Measurements from ENCODE around the gene NR0B2. TPM values are rescaled to one million over a fixed set of nuclear protein-coding genes. Genes with fewer than 3 reads are reported as not detected.
A peak's percentile ranks its signal among the peaks of the same experiment; 100 is the strongest.

Gene NR0B2
- total and polyA plus RNA-seq, 2 of the 13 experiments (the other 11 are each of a cell fraction or from before 2014, with no cell fraction given): 72.5 to 133 TPM

GRCh38 chr1:26879793-26880192 lies 34.0 kb downstream of the NR0B2 start (continued):
- no peak for TF ChIP-seq PRMT3 (CRISPR knock-in tag; IDR thresholded peaks at IDR 0.05; ENCODE audit: borderline replicate concordance, low read depth)
- no peak for TF ChIP-seq JARID2 (CRISPR knock-in tag; IDR thresholded peaks at IDR 0.05; ENCODE audit: insufficient replicate concordance)

- no peak for ATAC-seq
- TF ChIP-seq HNF4A (CRISPR knock-in tag; IDR thresholded peaks at IDR 0.05): 0 out of 2 replicates have a peak, but pooled peaks have one; percentile 18
- no peak for TF ChIP-seq ZNF496 (CRISPR knock-in tag; IDR thresholded peaks at IDR 0.05; ENCODE audit: insufficient replicate concordance)
- 0 out of 2 replicates have a peak, but pooled peaks have one; percentile 31 for TF ChIP-seq ZNF547 (CRISPR knock-in tag; IDR thresholded peaks at IDR 0.05)
- POLR2A ChIA-PET: no interaction called here
- Histone ChIP-seq H3K27ac (ENCODE audit: extremely low read length, insufficient read depth, low read length) (no peak overlapping the region), H3K36me3 (replicated peaks in 1 of 2; ENCODE audit: control insufficient read depth in 1 of 2, insufficient read depth in 2 of 2, low read length in 2 of 2) (peaks cover 11 to 25% of the 10 kb centered on the region in 2 experiments), H3K9me3 (ENCODE audit: low read length) (no peaks in the 10 kb centered on the region), H3K27me3 (ENCODE audit: control insufficient read depth in 1 of 2, insufficient read depth in 2 of 2, low read length in 2 of 2) (no peaks in the 10 kb centered on the region), H4K20me1 (ENCODE audit: insufficient read depth, low read length) (no peaks in the 10 kb centered on the region), H2AFZ (ENCODE audit: low read length) (no peak overlapping the region), H3K4me3 (replicated peaks in 1 of 3; ENCODE audit: insufficient read depth in 1 of 3, low read depth in 2 of 3, low read length in 3 of 3) (no peak overlapping the region), H3K9ac (ENCODE audit: insufficient read depth, low read depth, low read length) (no peak overlapping the region), H3K4me2 (ENCODE audit: low read depth, low read length) (no peak overlapping the region), H3K4me1 (ENCODE audit: insufficient read depth, low read length) (peaks cover 24% of the 10 kb centered on the region), H3K79me2 (ENCODE audit: insufficient read depth, low read length) (no peaks in the 10 kb centered on the region)
- intact Hi-C loops (cut with micrococcal nuclease; ENCODE audit: unreplicated experiment): loop anchor here (5.0 to 10.0 kb wide), 2 partner anchors 65 to 273 kb away; no protein-coding TSS in a partner anchor
- in situ Hi-C loops (cut with HindIII; ENCODE audit: extremely low pct_ligation_motif_present, low pct_unique_long_range_greater_than_20kb): no loop called here
- 73% methylated on average over 2 of the region's 2 CpGs for WGBS (ENCODE audit: low lambda C conversion rate)
- DNase-seq (ENCODE audit: low spot score): no peak
- CTCF ChIA-PET (ENCODE audit: low intra/inter-chr PET ratio, low total read pairs): interaction anchor here (1.5 to 2.5 kb wide), 2 partner anchors 24 to 67 kb away, joined by 14 to 26 read pairs; no protein-coding TSS in a partner anchor
- no peak for FAIRE-seq
- no TSS peak for BruUV-seq (replicated peaks)
Measured at GRCh38 chr1:26877326-26877725, 36.4 kb downstream of the NR0B2 start.

GRCh38 chr1:26874896-26875295 lies 38.9 kb downstream of the NR0B2 start:
- no TSS peak for BruUV-seq (replicated peaks)
- Histone ChIP-seq H3K4me3 (replicated peaks in 1 of 3; ENCODE audit: insufficient read depth in 1 of 3, low read depth in 2 of 3, low read length in 3 of 3) (no peak overlapping the region), H2AFZ (ENCODE audit: low read length) (no peak overlapping the region), H3K27ac (ENCODE audit: extremely low read length, insufficient read depth, low read length) (no peak overlapping the region), H4K20me1 (ENCODE audit: insufficient read depth, low read length) (no peaks in the 10 kb centered on the region), H3K4me1 (ENCODE audit: insufficient read depth, low read length) (peaks cover 9% of the 10 kb centered on the region), H3K27me3 (ENCODE audit: control insufficient read depth in 1 of 2, insufficient read depth in 2 of 2, low read length in 2 of 2) (no peaks in the 10 kb centered on the region), H3K79me2 (ENCODE audit: insufficient read depth, low read length) (no peaks in the 10 kb centered on the region), H3K9me3 (ENCODE audit: low read length) (no peaks in the 10 kb centered on the region), H3K36me3 (replicated peaks in 1 of 2; ENCODE audit: control insufficient read depth in 1 of 2, insufficient read depth in 2 of 2, low read length in 2 of 2) (peaks cover 11 to 14% of the 10 kb centered on the region in 2 experiments), H3K9ac (ENCODE audit: insufficient read depth, low read depth, low read length) (no peak overlapping the region), H3K4me2 (ENCODE audit: low read depth, low read length) (no peak overlapping the region)
- WGBS (ENCODE audit: low lambda C conversion rate): 87% methylated on average over 4 of the region's 4 CpGs
- in situ Hi-C loops (cut with HindIII; ENCODE audit: extremely low pct_ligation_motif_present, low pct_unique_long_range_greater_than_20kb) (no loop called here), intact Hi-C loops (cut with micrococcal nuclease; ENCODE audit: unreplicated experiment) (loop anchor here (5.0 to 10.0 kb wide), 2 partner anchors 63 to 270 kb away; no protein-coding TSS in a partner anchor)
- DNase-seq (ENCODE audit: low spot score) (no peak), FAIRE-seq (no peak), ATAC-seq (no peak)
- ChIA-PET CTCF (ENCODE audit: low intra/inter-chr PET ratio, low total read pairs) (no interaction called here), POLR2A (no interaction called here)
- no peak for TF ChIP-seq MEF2D (CRISPR knock-in tag; IDR thresholded peaks at IDR 0.05)
- TF ChIP-seq ZNF615 (CRISPR knock-in tag; IDR thresholded peaks at IDR 0.05; ENCODE audit: borderline replicate concordance): no peak
- no peak for TF ChIP-seq NCOA1 (CRISPR knock-in tag; IDR thresholded peaks at IDR 0.05)
- no peak for TF ChIP-seq BRD4 (CRISPR knock-in tag; IDR thresholded peaks at IDR 0.05)
- TF ChIP-seq SP2 (CRISPR knock-in tag; IDR thresholded peaks at IDR 0.05): no peak
- TF ChIP-seq IRF2 (CRISPR knock-in tag; IDR thresholded peaks at IDR 0.05): no peak
- TF ChIP-seq NFIC (IDR thresholded peaks at IDR 0.05; ENCODE audit: low read length): no peak
- no peak for TF ChIP-seq MAF1 (CRISPR knock-in tag; IDR thresholded peaks at IDR 0.05; ENCODE audit: borderline replicate concordance)
- no peak for TF ChIP-seq JUN (CRISPR knock-in tag; IDR thresholded peaks at IDR 0.05)
- no peak for TF ChIP-seq PRDM4 (CRISPR knock-in tag; IDR thresholded peaks at IDR 0.05; ENCODE audit: borderline replicate concordance)
- no peak for TF ChIP-seq TAF1 (CRISPR knock-in tag; IDR thresholded peaks at IDR 0.05)
- no peak for TF ChIP-seq MZF1 (CRISPR knock-in tag; IDR thresholded peaks at IDR 0.05; ENCODE audit: borderline replicate concordance)

Data from HepG2 (cell line).